KOPT-K1 (cell line): ENCODE results near the gene LHX4.
"Not testable (repeated sequence)": the region's sequence is repeated elsewhere in the genome, so short reads cannot be mapped to it uniquely, and the experiment has no call there.

Experiments used
- H3K27ac ChIP-seq: fragments of 200-600 bp; sonication (generic); 2 replicates; pipeline ENCODE4 v1.5.1; 2016; ENCODE audit warnings: antibody characterized with exemption, mild to moderate bottlenecking, low read depth, low read length; ENCODE audit not compliant: poor library complexity, severe bottlenecking
- H3K36me3 ChIP-seq: fragments of 200-600 bp; sonication (generic); 2 replicates; pipeline ENCODE4 v1.5.1; 2017; ENCODE audit warnings: antibody characterized with exemption, mild to moderate bottlenecking, low read length, moderate library complexity; ENCODE audit not compliant: insufficient read depth
- H3K9me3 ChIP-seq: fragments of 200-600 bp; sonication (generic); 2 replicates; pipeline ENCODE4 v1.5.1; 2017; ENCODE audit warnings: antibody characterized with exemption, low read length, mild to moderate bottlenecking; ENCODE audit not compliant: insufficient read depth, poor library complexity, severe bottlenecking

The LHX4 gene

GRCh38 chr1:180193141-180194047, 36.7 kb upstream of the LHX4 start:
- H3K9me3 ChIP-seq, result no peaks in the 10 kb centered on the region
- H3K36me3 ChIP-seq, result no peaks in the 10 kb centered on the region
- no peak overlapping the region for H3K27ac ChIP-seq

- Histone ChIP-seq H3K9me3 (no peaks in the 10 kb centered on the region), H3K27ac (no peak overlapping the region), H3K36me3 (no peaks in the 10 kb centered on the region)
These were observed 36.0 kb upstream of the LHX4 start for GRCh38 chr1:180194048-180194425.

- no peak overlapping the region for H3K27ac ChIP-seq
- no peaks in the 10 kb centered on the region for H3K9me3 ChIP-seq
- H3K36me3 ChIP-seq, result no peaks in the 10 kb centered on the region
These were observed 35.4 kb upstream of the LHX4 start for GRCh38 chr1:180194546-180195207.

- no peak overlapping the region for H3K27ac ChIP-seq
- no peaks in the 10 kb centered on the region for H3K9me3 ChIP-seq
- no peaks in the 10 kb centered on the region for H3K36me3 ChIP-seq
These were observed 34.7 kb upstream of the LHX4 start for GRCh38 chr1:180195401-180195800.

- no peaks in the 10 kb centered on the region for H3K9me3 ChIP-seq
- no peaks in the 10 kb centered on the region for H3K36me3 ChIP-seq
- H3K27ac ChIP-seq, result no peak overlapping the region
These were observed 34.1 kb upstream of the LHX4 start for GRCh38 chr1:180195916-180196315.

- no peaks in the 10 kb centered on the region for H3K9me3 ChIP-seq
- H3K27ac ChIP-seq, result no peak overlapping the region
- no peaks in the 10 kb centered on the region for H3K36me3 ChIP-seq
These were observed 33.5 kb upstream of the LHX4 start for GRCh38 chr1:180196436-180197003.

- Histone ChIP-seq H3K9me3 (no peaks in the 10 kb centered on the region), H3K27ac (no peak overlapping the region), H3K36me3 (no peaks in the 10 kb centered on the region)
These were observed 32.8 kb upstream of the LHX4 start for GRCh38 chr1:180197231-180197630.

- Histone ChIP-seq H3K27ac (no peak overlapping the region), H3K36me3 (no peaks in the 10 kb centered on the region), H3K9me3 (no peaks in the 10 kb centered on the region)
These were observed 31.9 kb upstream of the LHX4 start for GRCh38 chr1:180198196-180198595.

- Histone ChIP-seq H3K27ac (no peak overlapping the region), H3K9me3 (no peaks in the 10 kb centered on the region)
These were observed 31.5 kb upstream of the LHX4 start for GRCh38 chr1:180198611-180199010.

GRCh38 chr1:180199018-180199417, 31.0 kb upstream of the LHX4 start:
- Histone ChIP-seq H3K27ac (no peak overlapping the region), H3K9me3 (no peaks in the 10 kb centered on the region)

More at GRCh38 chr1:180198611-180199010, 31.5 kb upstream of the LHX4 start:
- no peaks in the 10 kb centered on the region for H3K36me3 ChIP-seq

GRCh38 chr1:180201451-180202200, 28.4 kb upstream of the LHX4 start:
- no peaks in the 10 kb centered on the region for H3K9me3 ChIP-seq
- no peaks in the 10 kb centered on the region for H3K36me3 ChIP-seq
- H3K27ac ChIP-seq, result no peak overlapping the region

More at GRCh38 chr1:180199018-180199417, 31.0 kb upstream of the LHX4 start:
- no peaks in the 10 kb centered on the region for H3K36me3 ChIP-seq

- not testable (repeated sequence) for H3K9me3 ChIP-seq, H3K27ac ChIP-seq, H3K36me3 ChIP-seq
These were observed 27.5 kb upstream of the LHX4 start for GRCh38 chr1:180202588-180202987.

GRCh38 chr1:180204231-180204630, 25.8 kb upstream of the LHX4 start:
- Histone ChIP-seq H3K27ac (no peak overlapping the region), H3K9me3 (no peaks in the 10 kb centered on the region), H3K36me3 (no peaks in the 10 kb centered on the region)

GRCh38 chr1:180206581-180206980, 23.5 kb upstream of the LHX4 start:
- H3K36me3 ChIP-seq, result no peaks in the 10 kb centered on the region
- no peak overlapping the region for H3K27ac ChIP-seq
- H3K9me3 ChIP-seq, result no peaks in the 10 kb centered on the region

- no peaks in the 10 kb centered on the region for H3K36me3 ChIP-seq
- no peak overlapping the region for H3K27ac ChIP-seq
- no peaks in the 10 kb centered on the region for H3K9me3 ChIP-seq
These were observed 21.8 kb upstream of the LHX4 start for GRCh38 chr1:180208264-180208663.
